K562 (cell line): Measurements from ENCODE around the gene NOP10. TPM values are rescaled to one million over a fixed set of nuclear protein-coding genes. Genes with fewer than 3 reads are reported as not detected.

Source experiments
- EP300 ChIP-seq: IDR thresholded peaks from 2 replicates; pipeline ENCODE4 v1.6.1; 2012; ENCODE audit warnings: low read length, improper control_type of control experiment
- HIVEP1 ChIP-seq: fragments of 250-450 bp; sonication (Bioruptor Pico); IDR thresholded peaks from 2 replicates; pipeline ENCODE4 v1.4.0; 2020; ENCODE audit warnings: mild to moderate bottlenecking
- HMBOX1 ChIP-seq: sonication (generic); IDR thresholded peaks from 2 replicates; pipeline ENCODE4 v1.6.1; 2016
- PML ChIP-seq: IDR thresholded peaks from 2 replicates; pipeline ENCODE4 v1.6.1; 2012; ENCODE audit warnings: low read length, inconsistent platforms
- REST ChIP-seq, 2 experiments: fragments of 450-650 bp; formaldehyde crosslinking in 1 of 2; IDR thresholded peaks; 2 replicates each; pipeline versions ENCODE4 v1.4.0 to v1.6.1; 2014 to 2020; ENCODE audit warnings: mild to moderate bottlenecking in 2 of 2, borderline replicate concordance in 1 of 2, low read depth in 1 of 2
- RHOXF2B ChIP-seq: fragments of 250-450 bp; sonication (Bioruptor Pico); conservative IDR thresholded peaks from 2 replicates; pipeline ENCODE4 v1.5.1; 2021
- SMARCA5 ChIP-seq: fragments of 450-650 bp; IDR thresholded peaks from 2 replicates; pipeline ENCODE4 v1.6.1; 2016
- SP1 ChIP-seq: sonication (generic); formaldehyde crosslinking; IDR thresholded peaks from 2 replicates; pipeline ENCODE4 v1.8.1; 2022; ENCODE audit warnings: mild to moderate bottlenecking, missing genetic modification reagents
- ZKSCAN8 ChIP-seq: fragments of 200-800 bp; sonication (Bioruptor generic); IDR thresholded peaks from 2 replicates; pipeline ENCODE4 v1.6.1; 2016; ENCODE audit warnings: missing genetic modification characterization, missing compliant biosample characterization
- ZNF354B ChIP-seq: fragments of 250-450 bp; sonication (Bioruptor Pico); IDR thresholded peaks from 2 replicates; pipeline ENCODE4 v1.4.0; 2020
- ZNF668 ChIP-seq: fragments of 250-450 bp; sonication (Bioruptor Pico); IDR thresholded peaks from 2 replicates; pipeline ENCODE4 v1.8.0; 2022; ENCODE audit warnings: mild to moderate bottlenecking, inconsistent platforms
- polyA plus RNA-seq, 8 experiments: library from polyadenylated mRNA; depleted of rRNA in 4 of 8; stranded (reverse) in 5 of 8; unstranded in 3 of 8; fragments of >200 nt; fragmentation: Nextera tagmentation in 2 of 8; fragmentation: Illumina TruSeq in 1 of 8; extraction: Ambion mirVana in 2 of 8; extraction: Trizol in 1 of 8; gene quantifications; 2 replicates each; pipeline versions ENCODE4 v1.2.1 to v1.2.3, GENCODE V29; 2011 to 2014; ENCODE audit warnings: inconsistent platforms in 1 of 8, missing spikeins in 1 of 8
- total RNA-seq, 7 experiments: library from RNA; depleted of rRNA in 6 of 7; stranded (reverse); fragments of >200 nt in 6 of 7; fragmentation: Illumina TruSeq in 2 of 7; extraction: Trizol in 2 of 7; gene quantifications; 2 replicates each; pipeline versions ENCODE4 v1.2.1 to v1.2.3, GENCODE V29; 2011 to 2021; ENCODE audit warnings: low replicate concordance in 1 of 7
- TF ChIP-seq, protein P1 (sequence below), 3 experiments: fragments of 200-800 bp in 1 of 3; sonication (Bioruptor generic) in 1 of 3; sonication (generic) in 1 of 3; formaldehyde crosslinking in 1 of 3; IDR thresholded peaks; 2 replicates each; pipeline versions ENCODE4 v1.6.1 to v1.8.0; 2016 to 2022; ENCODE audit warnings: mild to moderate bottlenecking in 2 of 3, missing compliant biosample characterization in 2 of 3, missing genetic modification characterization in 2 of 3, missing genetic modification reagents in 1 of 3
- TF ChIP-seq, protein P2 (sequence below): fragments of 250-450 bp; sonication (Bioruptor Pico); IDR thresholded peaks from 2 replicates; pipeline ENCODE4 v1.5.0; 2021

NOP10 gene
- total and polyA plus RNA-seq, 9 of the 15 experiments (the other 6 are each of a cell fraction or from before 2014, with no cell fraction given): 250 to 1,663 (median 449) TPM

DNA sequence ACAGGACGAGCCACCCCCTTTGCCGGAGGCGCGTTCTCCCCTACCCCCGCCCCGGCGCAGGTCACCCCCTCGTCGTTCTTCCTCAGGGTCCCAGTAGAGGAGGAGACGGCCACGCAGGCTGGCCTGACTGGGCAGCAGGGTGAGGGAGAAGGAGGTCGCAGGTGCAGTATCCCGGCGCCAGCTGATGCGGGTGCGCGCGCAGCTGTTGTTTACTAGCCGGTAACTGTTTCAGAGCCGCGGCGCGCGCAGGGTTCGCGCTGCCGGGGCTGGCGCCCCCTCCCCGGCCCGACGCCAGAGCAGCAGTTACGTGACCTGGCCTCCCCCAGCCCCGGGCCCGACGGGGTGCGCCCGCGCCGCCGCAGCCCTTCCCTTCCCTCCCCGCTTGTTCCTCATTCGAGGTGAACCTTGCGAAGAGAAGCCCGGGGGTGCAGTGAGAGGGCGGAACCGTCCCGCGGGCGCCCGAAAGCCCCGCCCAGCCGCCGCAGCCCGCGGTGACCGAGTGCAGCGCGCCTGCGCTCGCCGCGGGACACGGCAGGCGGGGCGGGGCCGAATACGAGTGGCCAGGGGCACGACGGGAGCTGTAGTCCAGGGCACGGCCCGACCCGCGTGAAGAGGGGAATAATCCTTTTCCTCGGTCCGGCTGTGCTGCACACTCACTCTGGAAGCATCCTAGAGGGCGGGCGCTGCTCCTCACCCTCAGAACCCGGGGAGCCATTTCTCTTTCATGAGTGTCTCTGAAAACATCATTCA, 5.2 kb downstream of the NOP10 start, which contains the start of gene SLC12A6 (continued):
- TF ChIP-seq, protein P1, sequence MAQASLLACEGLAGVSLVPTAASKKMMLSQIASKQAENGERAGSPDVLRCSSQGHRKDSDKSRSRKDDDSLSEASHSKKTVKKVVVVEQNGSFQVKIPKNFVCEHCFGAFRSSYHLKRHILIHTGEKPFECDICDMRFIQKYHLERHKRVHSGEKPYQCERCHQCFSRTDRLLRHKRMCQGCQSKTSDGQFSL (CRISPR knock-in tag; IDR thresholded peaks at IDR 0.05): peak; percentile 72
- TF ChIP-seq, protein P1 (tag; IDR thresholded peaks at IDR 0.05): no peak; a peak in 1 of 4 replicates
- no peak for TF ChIP-seq ZKSCAN8 (CRISPR knock-in tag)
- no peak for TF ChIP-seq HIVEP1 (CRISPR knock-in tag)
- no peak for TF ChIP-seq SMARCA5
- TF ChIP-seq RHOXF2B (CRISPR knock-in tag): no peak
- 0 out of 2 replicates have a peak, but pooled peaks have one; percentile 40 for TF ChIP-seq ZNF668 (CRISPR knock-in tag)
- TF ChIP-seq PML: peak; percentile 45; the same call in 1 of the 2 replicates
- peak; percentile 45; the same call in 1 of the 2 replicates for TF ChIP-seq SP1 (CRISPR knock-in tag)
- peak; percentile 4; the same call in 1 of the 2 replicates for TF ChIP-seq HMBOX1
- no peak for TF ChIP-seq REST (IDR thresholded peaks at IDR 0.05; ENCODE audit: borderline replicate concordance)
- TF ChIP-seq REST (CRISPR knock-in tag; IDR thresholded peaks at IDR 0.05; ENCODE audit: low read depth): no peak
- TF ChIP-seq ZNF354B (CRISPR knock-in tag): no peak
- TF ChIP-seq EP300: no peak
- TF ChIP-seq, protein P2, sequence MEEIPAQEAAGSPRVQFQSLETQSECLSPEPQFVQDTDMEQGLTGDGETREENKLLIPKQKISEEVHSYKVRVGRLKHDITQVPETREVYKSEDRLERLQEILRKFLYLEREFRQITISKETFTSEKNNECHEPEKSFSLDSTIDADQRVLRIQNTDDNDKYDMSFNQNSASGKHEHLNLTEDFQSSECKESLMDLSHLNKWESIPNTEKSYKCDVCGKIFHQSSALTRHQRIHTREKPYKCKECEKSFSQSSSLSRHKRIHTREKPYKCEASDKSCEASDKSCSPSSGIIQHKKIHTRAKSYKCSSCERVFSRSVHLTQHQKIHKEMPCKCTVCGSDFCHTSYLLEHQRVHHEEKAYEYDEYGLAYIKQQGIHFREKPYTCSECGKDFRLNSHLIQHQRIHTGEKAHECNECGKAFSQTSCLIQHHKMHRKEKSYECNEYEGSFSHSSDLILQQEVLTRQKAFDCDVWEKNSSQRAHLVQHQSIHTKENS: no peak
